HepG2 (cell line): ENCODE measurements around the gene TANGO6. TPM values are rescaled to one million over a fixed set of nuclear protein-coding genes. Genes with fewer than 3 reads are reported as not detected.

Experiments
- BRCA1 ChIP-seq: sonication (generic); formaldehyde crosslinking; IDR thresholded peaks from 2 replicates; pipeline ENCODE4 v1.4.0; 2020; ENCODE audit warnings: missing genetic modification reagents
- BRF2 ChIP-seq: sonication (generic); formaldehyde crosslinking; IDR thresholded peaks from 2 replicates; pipeline ENCODE4 v1.8.1; 2022; ENCODE audit warnings: mild to moderate bottlenecking, missing genetic modification reagents
- ELF1 ChIP-seq: sonication (generic); formaldehyde crosslinking; IDR thresholded peaks from 2 replicates; pipeline ENCODE4 v1.4.0; 2020; ENCODE audit warnings: missing genetic modification reagents
- FOSL2 ChIP-seq: sonication (generic); formaldehyde crosslinking; IDR thresholded peaks from 2 replicates; pipeline ENCODE4 v1.4.0; 2020; ENCODE audit warnings: missing genetic modification reagents
- MLXIP ChIP-seq: sonication (generic); formaldehyde crosslinking; IDR thresholded peaks from 2 replicates; pipeline ENCODE4 v1.9.0; 2021; ENCODE audit warnings: missing genetic modification reagents, borderline replicate concordance
- TAF15 ChIP-seq: fragments of 200-400 bp; formaldehyde crosslinking; IDR thresholded peaks from one replicate; pipeline ENCODE4 v1.6.1; 2018; ENCODE audit warnings: mild to moderate bottlenecking, low read depth, low read length; ENCODE audit not compliant: poor library complexity, severe bottlenecking
- ZNF18 ChIP-seq: sonication (generic); formaldehyde crosslinking; IDR thresholded peaks from 2 replicates; pipeline ENCODE4 v1.8.0; 2022; ENCODE audit warnings: mild to moderate bottlenecking, missing genetic modification reagents; ENCODE audit not compliant: insufficient replicate concordance
- ZNF569 ChIP-seq: sonication (generic); formaldehyde crosslinking; IDR thresholded peaks from 2 replicates; pipeline ENCODE4 v1.5.0; 2020; ENCODE audit warnings: mild to moderate bottlenecking, missing genetic modification reagents, moderate library complexity, borderline replicate concordance
- polyA plus RNA-seq, 8 experiments: library from polyadenylated mRNA; depleted of rRNA in 3 of 8; stranded (reverse) in 7 of 8; unstranded in 1 of 8; fragments of >200 nt; fragmentation: Illumina TruSeq in 4 of 8; extraction: Trizol in 4 of 8; gene quantifications; 2 replicates each; pipeline versions ENCODE4 v1.2.1 to v1.2.3, GENCODE V29; 2011 to 2016; ENCODE audit warnings: low read depth in 4 of 8, missing spikeins in 1 of 8, mixed read lengths in 1 of 8; ENCODE audit not compliant: insufficient read depth in 1 of 8
- total RNA-seq, 5 experiments: library from RNA; depleted of rRNA; stranded (reverse); fragments of >200 nt; fragmentation: Illumina TruSeq; extraction: Trizol; gene quantifications; 2 replicates each; pipeline ENCODE4 v1.2.3, GENCODE V29; 2016; ENCODE audit warnings: low read depth in 1 of 5

The TANGO6 gene
- total and polyA plus RNA-seq, 2 of the 13 experiments (the other 11 are each of a cell fraction or from before 2014, with no cell fraction given), result 7.2 to 13.3 TPM

- no peak for TF ChIP-seq BRCA1 (CRISPR knock-in tag)
- no peak for TF ChIP-seq FOSL2 (CRISPR knock-in tag)
- no peak for TF ChIP-seq MLXIP
- no peak for TF ChIP-seq TAF15
- no peak for TF ChIP-seq ZNF569
- TF ChIP-seq BRF2, result no peak
- TF ChIP-seq ELF1 (CRISPR knock-in tag), result no peak
- no peak for TF ChIP-seq ZNF18 (CRISPR knock-in tag)
Observed at GRCh38 chr16:69115361-69115760, 272.0 kb downstream of the TANGO6 start (continued).
